Osteocyte (in vitro differentiated cells): Measurements from ENCODE around the gene RIF1. TPM values are rescaled to one million over a fixed set of nuclear protein-coding genes. Genes with fewer than 3 reads are reported as not detected.

Experiments
- DNase-seq: peaks from one replicate; pipeline ENCODE4 v3.0.0; 2021; ENCODE audit warnings: mixed read lengths; ENCODE audit not compliant: unreplicated experiment; ENCODE audit errors: extremely low spot score
- H3K27ac Mint-ChIP-seq: one replicate; pipeline ENCODE4 v1.8.0; 2021; ENCODE audit warnings: mild to moderate bottlenecking, mixed read lengths; ENCODE audit not compliant: unreplicated experiment
- H3K27me3 Mint-ChIP-seq: one replicate; pipeline ENCODE4 v1.8.0; 2021; ENCODE audit warnings: mixed read lengths; ENCODE audit not compliant: unreplicated experiment
- H3K36me3 Mint-ChIP-seq: one replicate; pipeline ENCODE4 v1.8.0; 2021; ENCODE audit warnings: mixed read lengths; ENCODE audit not compliant: unreplicated experiment
- H3K4me1 Mint-ChIP-seq: one replicate; pipeline ENCODE4 v1.8.0; 2021; ENCODE audit warnings: mixed read lengths; ENCODE audit not compliant: unreplicated experiment
- H3K4me3 Mint-ChIP-seq: one replicate; pipeline ENCODE4 v1.8.0; 2021; ENCODE audit warnings: mild to moderate bottlenecking, moderate library complexity, mixed read lengths; ENCODE audit not compliant: unreplicated experiment
- H3K9me3 Mint-ChIP-seq: one replicate; pipeline ENCODE4 v1.8.0; 2021; ENCODE audit warnings: mixed read lengths; ENCODE audit not compliant: unreplicated experiment
- total RNA-seq: library from RNA; stranded (reverse); gene quantifications from 2 replicates; pipeline ENCODE4 v1.2.1, GENCODE V29; 2021
- TF ChIP-seq, protein P1 (sequence below): fragments of 200-600 bp; sonication (generic); IDR thresholded peaks from 2 replicates; pipeline ENCODE4 v1.5.0; 2021; ENCODE audit warnings: antibody characterized with exemption, mild to moderate bottlenecking, moderate library complexity

RIF1 gene
- total RNA-seq, 1 donor from 2014 or later, result 39.3 TPM

DNA sequence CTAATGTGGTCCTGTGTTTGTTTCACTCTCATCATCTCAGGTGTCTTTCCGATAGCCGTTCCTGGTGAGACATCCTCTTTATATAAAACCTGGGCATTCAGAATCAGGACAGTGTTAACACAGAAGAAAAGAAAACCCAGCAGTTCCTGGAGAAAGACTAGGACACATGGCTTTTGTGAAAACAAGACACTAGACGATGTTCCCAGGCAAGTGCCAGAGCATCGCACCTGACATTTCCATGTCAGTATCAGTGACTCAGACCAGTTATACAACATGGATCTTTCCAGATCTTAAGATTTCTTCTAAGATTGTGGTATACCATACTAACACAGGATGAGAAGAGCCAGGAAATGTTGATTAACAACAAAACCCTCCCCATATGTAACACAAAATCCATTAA lies 96.5 kb downstream of the RIF1 start:
- TF ChIP-seq, protein P1, sequence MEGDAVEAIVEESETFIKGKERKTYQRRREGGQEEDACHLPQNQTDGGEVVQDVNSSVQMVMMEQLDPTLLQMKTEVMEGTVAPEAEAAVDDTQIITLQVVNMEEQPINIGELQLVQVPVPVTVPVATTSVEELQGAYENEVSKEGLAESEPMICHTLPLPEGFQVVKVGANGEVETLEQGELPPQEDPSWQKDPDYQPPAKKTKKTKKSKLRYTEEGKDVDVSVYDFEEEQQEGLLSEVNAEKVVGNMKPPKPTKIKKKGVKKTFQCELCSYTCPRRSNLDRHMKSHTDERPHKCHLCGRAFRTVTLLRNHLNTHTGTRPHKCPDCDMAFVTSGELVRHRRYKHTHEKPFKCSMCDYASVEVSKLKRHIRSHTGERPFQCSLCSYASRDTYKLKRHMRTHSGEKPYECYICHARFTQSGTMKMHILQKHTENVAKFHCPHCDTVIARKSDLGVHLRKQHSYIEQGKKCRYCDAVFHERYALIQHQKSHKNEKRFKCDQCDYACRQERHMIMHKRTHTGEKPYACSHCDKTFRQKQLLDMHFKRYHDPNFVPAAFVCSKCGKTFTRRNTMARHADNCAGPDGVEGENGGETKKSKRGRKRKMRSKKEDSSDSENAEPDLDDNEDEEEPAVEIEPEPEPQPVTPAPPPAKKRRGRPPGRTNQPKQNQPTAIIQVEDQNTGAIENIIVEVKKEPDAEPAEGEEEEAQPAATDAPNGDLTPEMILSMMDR, result no peak
- no peaks in the 10 kb centered on the region for H3K9me3 Mint-ChIP-seq
- H3K4me1 Mint-ChIP-seq, result no peaks in the 10 kb centered on the region
- H3K27ac Mint-ChIP-seq, result no peak overlapping the region
- no peaks in the 10 kb centered on the region for H3K27me3 Mint-ChIP-seq
- peaks cover 4% of the 10 kb centered on the region for H3K36me3 Mint-ChIP-seq
- H3K4me3 Mint-ChIP-seq, result no peak overlapping the region
- DNase-seq, result no peak

DNA sequence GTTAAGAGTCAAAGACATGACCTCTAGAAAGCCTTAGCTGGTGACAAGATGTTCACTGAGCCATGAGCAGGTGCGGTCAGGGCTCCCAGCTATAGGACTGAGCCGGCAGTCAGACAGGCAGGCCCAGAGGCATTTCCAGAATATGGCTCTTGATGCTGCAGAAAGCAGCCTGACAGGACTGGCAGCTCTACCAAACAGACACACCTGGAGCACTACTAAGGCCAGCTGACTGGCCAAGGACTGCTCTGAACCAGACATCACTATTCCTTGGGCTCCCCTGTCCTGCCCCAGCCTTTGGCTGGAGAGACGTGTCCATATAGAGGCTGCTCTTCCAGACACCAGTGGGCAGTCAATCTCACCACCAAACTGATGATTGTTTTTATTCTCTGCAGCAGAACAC lies 98.8 kb downstream of the RIF1 start:
- H3K36me3 Mint-ChIP-seq, result peaks cover 4% of the 10 kb centered on the region
- H3K4me3 Mint-ChIP-seq, result no peak overlapping the region
- H3K27me3 Mint-ChIP-seq, result no peaks in the 10 kb centered on the region
- H3K9me3 Mint-ChIP-seq, result no peaks in the 10 kb centered on the region
- H3K4me1 Mint-ChIP-seq, result no peaks in the 10 kb centered on the region
- TF ChIP-seq, protein P1, result no peak
- DNase-seq, result no peak
- no peak overlapping the region for H3K27ac Mint-ChIP-seq

DNA sequence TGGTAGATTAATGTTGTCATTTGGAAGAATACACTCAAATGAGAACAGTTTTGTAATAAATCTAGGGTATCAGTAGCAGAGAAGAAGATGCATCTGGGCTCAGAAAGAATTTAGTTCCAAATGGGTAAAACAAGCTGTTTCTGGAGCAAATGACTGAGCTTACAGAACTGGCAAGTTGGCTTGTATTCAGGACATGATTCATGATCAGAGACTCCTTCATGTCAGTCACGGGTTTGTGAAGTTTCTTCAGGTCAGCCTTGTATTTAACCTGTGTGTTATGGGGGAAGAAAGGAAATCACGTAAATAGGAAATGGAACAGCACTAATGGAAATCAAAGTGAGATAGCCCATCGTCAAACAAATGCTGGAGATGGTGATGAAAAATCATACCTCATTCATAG lies 109.1 kb downstream of the RIF1 start:
- TF ChIP-seq, protein P1, result no peak
- Mint-ChIP-seq H3K36me3 (no peaks in the 10 kb centered on the region), H3K27ac (no peak overlapping the region), H3K9me3 (no peaks in the 10 kb centered on the region), H3K4me3 (no peak overlapping the region), H3K4me1 (peaks cover 10% of the 10 kb centered on the region), H3K27me3 (no peaks in the 10 kb centered on the region)
- no peak for DNase-seq

DNA sequence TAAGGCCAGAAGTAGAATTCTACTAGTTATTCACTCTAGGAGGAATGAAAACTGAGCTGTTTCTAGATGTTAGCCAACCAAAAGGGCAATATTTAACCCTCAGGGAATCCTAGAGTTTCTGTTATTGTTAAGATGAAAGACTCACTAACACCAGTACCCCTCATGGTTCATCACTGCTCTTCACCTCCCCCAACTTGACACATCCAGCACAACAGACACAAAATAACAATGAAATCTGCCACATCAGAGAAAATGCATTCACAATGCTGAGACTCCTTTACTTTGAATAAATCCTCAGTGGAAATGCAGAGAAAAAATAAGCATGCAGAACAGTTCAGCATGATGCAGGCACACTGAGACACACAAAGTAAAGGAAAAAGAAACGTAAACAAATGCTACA lies 111.3 kb downstream of the RIF1 start:
- TF ChIP-seq, protein P1, result no peak
- Mint-ChIP-seq H3K4me1 (peaks cover 11% of the 10 kb centered on the region), H3K36me3 (no peaks in the 10 kb centered on the region), H3K27me3 (no peaks in the 10 kb centered on the region), H3K27ac (no peak overlapping the region), H3K9me3 (no peaks in the 10 kb centered on the region), H3K4me3 (no peak overlapping the region)
- no peak for DNase-seq

- H3K27me3 Mint-ChIP-seq, result no peaks in the 10 kb centered on the region
- TF ChIP-seq, protein P1, result no peak
- peaks cover 11% of the 10 kb centered on the region for H3K4me1 Mint-ChIP-seq
- H3K36me3 Mint-ChIP-seq, result no peaks in the 10 kb centered on the region
- H3K9me3 Mint-ChIP-seq, result no peaks in the 10 kb centered on the region
- DNase-seq, result no peak
- H3K27ac Mint-ChIP-seq, result no peak overlapping the region
- no peak overlapping the region for H3K4me3 Mint-ChIP-seq
Observed at GRCh38 chr2:151522556-151522955, 112.9 kb downstream of the RIF1 start.
